HPDE6-E6E7 (cell line): ENCODE measurements around the gene LRIT2.
"Not testable (repeated sequence)": the region's sequence is repeated elsewhere in the genome, so short reads cannot be mapped to it uniquely, and the experiment has no call there.

Experiments used
- DNase-seq: peaks from one replicate; pipeline ENCODE4 v3.0.0; 2011; ENCODE audit warnings: missing footprints; ENCODE audit errors: extremely low spot score

Gene LRIT2

GRCh38 chr10:84184517-84184916, 40.8 kb downstream of the LRIT2 start:
- no peak for DNase-seq

GRCh38 chr10:84181631-84182030, 43.7 kb downstream of the LRIT2 start:
- no peak for DNase-seq

GRCh38 chr10:84180386-84180785, 45.0 kb downstream of the LRIT2 start:
- not testable (repeated sequence) for DNase-seq

- DNase-seq, result peak; percentile 96
These were observed 46.2 kb downstream of the LRIT2 start for GRCh38 chr10:84179059-84179710.

DNA sequence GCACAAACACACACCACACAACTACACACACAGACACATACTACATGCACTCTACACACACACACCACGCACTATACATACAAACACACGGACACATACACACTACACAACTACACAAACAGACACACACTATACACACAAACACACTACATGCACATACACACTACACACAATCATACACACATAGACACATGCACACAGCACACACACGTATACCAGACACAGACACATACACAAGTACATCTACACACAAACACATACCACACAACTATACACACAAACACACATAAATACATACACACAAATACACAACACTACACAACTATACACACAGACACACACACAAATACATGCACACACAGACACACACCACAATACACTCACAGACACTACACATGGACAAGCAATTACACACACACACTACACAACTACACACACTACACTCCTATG, 47.2 kb downstream of the LRIT2 start:
- DNase-seq, result no peak

DNA sequence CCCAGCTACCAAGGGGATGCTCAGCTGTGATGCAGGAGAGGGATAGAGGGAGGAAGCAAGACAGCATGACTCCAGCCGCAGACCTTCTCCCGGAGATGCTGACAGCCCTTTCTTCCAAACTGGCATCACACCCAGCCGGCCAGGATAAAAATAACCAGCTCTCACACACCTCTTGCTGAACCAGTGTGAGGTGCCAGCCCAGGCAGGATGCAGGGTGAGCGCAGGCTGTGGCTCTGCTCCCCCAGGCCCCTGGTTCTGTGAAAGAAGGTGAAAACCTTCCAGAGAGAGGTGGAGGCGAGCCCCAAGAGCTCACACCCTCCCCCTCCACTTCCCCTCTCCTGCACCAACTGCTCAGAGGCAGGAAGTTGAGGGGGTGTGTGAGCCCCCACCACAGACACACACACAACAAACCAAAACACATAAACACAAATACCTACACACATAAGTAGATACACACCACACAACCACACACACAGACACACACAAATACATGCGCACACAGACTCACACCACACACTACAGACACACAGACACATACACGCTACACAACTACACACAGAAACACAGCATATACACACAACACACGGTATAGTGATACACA, 47.7 kb downstream of the LRIT2 start:
- no peak for DNase-seq

GRCh38 chr10:84176836-84177474, 48.4 kb downstream of the LRIT2 start:
- no peak for DNase-seq

DNA sequence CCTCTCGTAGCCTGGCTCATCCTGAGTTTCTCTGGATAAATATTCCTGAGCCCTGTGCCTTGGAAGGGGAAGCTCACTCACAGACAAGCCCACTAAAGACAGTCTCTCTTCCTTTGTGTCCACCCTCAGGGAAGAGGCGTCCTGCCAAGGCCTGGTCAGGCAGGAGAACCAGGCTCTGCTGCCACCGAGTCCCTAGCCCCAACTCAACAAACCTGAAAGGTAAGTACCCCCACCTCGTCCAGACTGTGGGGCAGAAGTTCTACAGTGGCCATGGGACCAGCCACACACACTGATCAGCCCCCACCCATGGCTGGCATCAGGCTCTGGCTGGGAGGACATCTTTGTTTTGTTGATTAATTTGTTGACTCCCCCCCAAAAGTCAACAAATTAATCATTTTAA, 49.0 kb downstream of the LRIT2 start:
- no peak for DNase-seq

DNA sequence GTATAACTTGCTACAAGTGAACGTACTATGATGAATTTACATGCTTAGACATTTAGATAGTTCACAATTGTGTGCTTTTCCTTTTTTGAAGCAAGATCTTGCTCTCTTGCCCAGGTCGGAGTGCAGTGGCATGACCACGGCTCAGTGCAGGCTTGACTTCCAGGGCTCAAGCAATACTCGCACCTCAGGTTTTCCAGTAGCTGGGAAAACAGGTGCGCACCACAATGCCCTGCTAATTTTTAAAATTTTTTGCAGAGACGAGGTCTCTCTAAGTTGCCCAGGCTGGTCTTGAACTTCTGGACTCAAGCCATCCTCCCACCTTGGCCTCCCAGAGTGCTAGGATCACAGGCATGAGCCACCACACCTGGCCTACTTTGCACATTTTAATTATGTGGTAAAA, 49.9 kb downstream of the LRIT2 start:
- no peak for DNase-seq

- DNase-seq, result no peak
These were observed 51.8 kb downstream of the LRIT2 start, which contains the start of gene GPR15LG for GRCh38 chr10:84173501-84173929. GPR15LG (plus strand) TSS chr10:84173801; CDS start chr10:84173852, 51 bp downstream.

DNA sequence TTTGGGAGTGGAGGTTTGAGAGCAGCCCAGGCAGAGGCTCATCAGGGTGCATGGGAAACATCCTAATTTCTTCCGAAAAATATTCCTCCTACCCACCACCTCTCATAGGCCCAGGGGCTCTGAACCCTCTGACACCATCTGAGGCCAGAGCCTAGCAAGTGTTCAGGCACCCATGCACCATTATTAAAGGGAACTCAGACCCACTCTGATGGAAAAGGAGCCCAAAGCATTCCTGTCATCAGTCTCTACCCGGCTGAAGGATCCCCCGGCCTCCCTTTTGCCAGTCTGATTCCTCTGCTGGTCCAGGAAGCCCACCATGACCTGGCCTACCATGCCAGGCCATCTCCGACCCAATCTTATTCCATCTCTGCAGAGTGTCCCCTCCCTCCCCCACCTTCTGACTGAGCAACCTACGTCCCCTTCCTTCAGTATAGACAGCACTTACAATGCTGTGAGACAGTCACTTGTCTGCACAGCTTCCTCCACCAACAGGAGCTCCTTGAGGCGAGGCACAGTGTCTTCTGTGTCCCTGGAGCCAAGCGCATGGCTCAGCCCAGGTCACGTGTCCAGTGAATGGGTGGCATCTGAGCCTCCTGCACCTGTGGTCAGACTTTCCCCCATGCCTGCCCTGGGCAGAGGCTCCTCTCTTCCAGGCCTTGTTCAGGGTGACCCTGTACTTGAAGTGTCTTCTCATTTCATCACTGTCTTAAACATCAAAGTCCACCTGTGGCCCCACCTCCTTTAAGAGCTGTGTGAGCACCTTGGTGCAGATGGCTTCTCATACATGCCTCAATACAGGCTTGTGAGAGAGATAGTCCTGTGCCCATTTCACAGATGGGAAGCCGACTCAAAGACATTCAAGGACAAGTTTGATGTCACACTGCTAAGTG, 52.6 kb downstream of the LRIT2 start:
- DNase-seq, result no peak

- not testable (repeated sequence) for DNase-seq
These were observed 53.5 kb downstream of the LRIT2 start for GRCh38 chr10:84171700-84172466.

DNA sequence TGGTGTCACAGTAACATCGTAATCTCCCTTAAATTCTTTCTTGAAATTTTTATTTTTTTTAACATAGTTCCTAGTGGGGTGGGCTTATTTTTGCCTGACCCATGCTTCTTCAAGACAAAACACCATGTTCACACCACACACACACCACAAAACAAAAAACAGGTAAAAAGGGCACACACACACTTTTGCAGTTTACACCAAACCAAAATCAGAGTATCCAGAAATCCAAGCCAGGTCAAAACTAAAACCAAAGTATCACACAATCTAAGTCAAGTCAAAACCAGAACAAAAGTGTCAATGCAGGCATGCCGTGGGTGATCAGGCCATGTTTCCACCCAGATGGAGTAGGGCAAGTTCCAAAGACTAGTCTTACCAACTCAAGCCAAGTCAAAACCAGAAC, 54.1 kb downstream of the LRIT2 start:
- not testable (repeated sequence) for DNase-seq
